Stomach (tissue), 9 donors: ENCODE measurements around the gene USP28. TPM values are rescaled to one million over a fixed set of nuclear protein-coding genes. Genes with fewer than 3 reads are reported as not detected.
A peak's percentile ranks its signal among the peaks of the same experiment; 100 is the strongest.

Experiments
- DNase-seq, 2 donors: peaks; one replicate each; pipeline versions ENCODE4 v3.0.0 to v3.0.0-alpha.2; 2013 to 2019
- H3K27ac ChIP-seq, 5 donors: fragments of 200-600 bp in 4 of 5; sonication (generic) in 4 of 5; one replicate each; pipeline ENCODE4 v1.5.1; 2013 to 2019; ENCODE audit warnings: mild to moderate bottlenecking in 1 of 5, moderate library complexity in 1 of 5
- H3K27me3 ChIP-seq, 3 donors: fragments of 200-600 bp; sonication (generic); one replicate each; pipeline ENCODE4 v1.5.1; 2017 to 2019; ENCODE audit warnings: mixed run types in 1 of 3
- H3K36me3 ChIP-seq, 4 donors: fragments of 200-600 bp; sonication (generic); 1 replicate in 3 of 4; 2 replicates in 1 of 4; pipeline ENCODE4 v1.5.1; 2016 to 2019
- H3K4me1 ChIP-seq, 4 donors: fragments of 200-600 bp; sonication (generic); one replicate each; pipeline ENCODE4 v1.5.1; 2016 to 2019
- H3K4me3 ChIP-seq, 4 donors: fragments of 200-600 bp; sonication (generic) in 3 of 4; one replicate each; pipeline ENCODE4 v1.5.1; 2016 to 2019; ENCODE audit warnings: mild to moderate bottlenecking in 1 of 4
- H3K9me3 ChIP-seq, 4 donors: fragments of 200-600 bp; sonication (generic); one replicate each; pipeline ENCODE4 v1.5.1; 2016 to 2019
- CTCF ChIP-seq, 7 experiments: fragments of 450-650 bp in 4 of 7; fragments of 200-600 bp in 3 of 7; sonication (generic) in 3 of 7; IDR thresholded peaks; one replicate each; pipeline ENCODE4 v1.5.1; 2016 to 2019; ENCODE audit warnings: antibody characterized with exemption in 7 of 7, control low read depth in 2 of 7, mild to moderate bottlenecking in 1 of 7
- EP300 ChIP-seq: sonication (generic); formaldehyde crosslinking; IDR thresholded peaks from one replicate; pipeline ENCODE4 v1.6.1; 2017; ENCODE audit warnings: antibody characterized with exemption
- POLR2A ChIP-seq, 4 donors: fragments of 450-650 bp; IDR thresholded peaks; one replicate each; pipeline ENCODE4 v1.6.1; 2016; ENCODE audit warnings: antibody characterized with exemption in 4 of 4, control low read depth in 2 of 4, mild to moderate bottlenecking in 1 of 4, moderate library complexity in 1 of 4
- POLR2AphosphoS5 ChIP-seq, 3 donors: sonication (generic); formaldehyde crosslinking; IDR thresholded peaks; one replicate each; pipeline ENCODE4 v1.6.1; 2016; ENCODE audit warnings: antibody characterized with exemption in 3 of 3
- WGBS, 5 donors: extraction: QIAGEN DNeasy Blood & Tissue Kit in 3 of 5; methylation state at CpG; one replicate each; pipeline versions ENCODE4 v1.1.5 to v1.1.7; 2013 to 2018; 5-methylcytosine and 5-hydroxymethylcytosine counted together
- intact Hi-C: fragments of 100-400 bp; cut with DNase I; formaldehyde crosslinking; loops from one replicate; pipeline ENCODE4 v1.15.1; 2023; ENCODE audit warnings: low total_unique reads
- polyA plus RNA-seq, 3 donors: library from polyadenylated mRNA; stranded (reverse); fragments of 200-250 nt; gene quantifications; one replicate each; pipeline ENCODE4 v1.2.3, GENCODE V29; 2013
- total RNA-seq, 5 donors: library from RNA; depleted of rRNA; stranded (reverse); fragments of >200 nt; gene quantifications; one replicate each; pipeline versions ENCODE4 v1.1.0 to v1.2.3, GENCODE V29; 2014 to 2016
- donor health status: healthy with polysubstance abuse.
- donor health status: Bipolar disorder and iron deficiency.
- donor health status: healthy.

Gene USP28
- total and polyA plus RNA-seq, 8 donors: 0.87 to 23.9 (median 8.0) TPM

GRCh38 chr11:113774174-113774503 is 101.2 kb downstream of the USP28 start:
- Histone ChIP-seq H3K4me3 (peak overlapping the region; percentile 70 to 95 (median 86)), H3K27ac (peak overlapping the region in 4 of 5 donors; percentile 81 to 90 (median 88)), H3K27me3 (no peaks in the 10 kb centered on the region), H3K36me3 (peaks cover 0 to 17% (median 14%) of the 10 kb centered on the region in 4 donors), H3K4me1 (peaks cover 11 to 43% (median 26%) of the 10 kb centered on the region in 4 donors), H3K9me3 (no peaks in the 10 kb centered on the region)
- TF ChIP-seq POLR2AphosphoS5 (IDR thresholded peaks at IDR 0.05) (no peak), POLR2A (IDR thresholded peaks at IDR 0.05) (no peak), CTCF (IDR thresholded peaks at IDR 0.05) (peak in 1 of 7 experiments; percentile 25)
- 0% methylated on average over 1 of the region's 1 CpG for WGBS, 5 donors
- intact Hi-C loops: no loop called here
- no peak for DNase-seq

- peak; percentile 99 for DNase-seq
- Histone ChIP-seq H3K9me3 (no peaks in the 10 kb centered on the region), H3K27me3 (no peaks in the 10 kb centered on the region), H3K36me3 (peaks cover 0 to 23% (median 18%) of the 10 kb centered on the region in 4 donors), H3K27ac (peak within 1 kb of the TSS; percentile 80 to 90 (median 88)), H3K4me1 (peaks cover 6 to 42% (median 22%) of the 10 kb centered on the region in 4 donors), H3K4me3 (peak within 1 kb of the TSS; percentile 70 to 95 (median 86))
- TF ChIP-seq POLR2A (IDR thresholded peaks at IDR 0.05): no peak
- peak in 5 of 7 experiments; percentile 51 to 85 (median 75) for TF ChIP-seq CTCF (IDR thresholded peaks at IDR 0.05)
- no peak for TF ChIP-seq EP300
- TF ChIP-seq POLR2AphosphoS5 (IDR thresholded peaks at IDR 0.05): peak; percentile 64 to 95 (median 68)
- intact Hi-C loops: no loop called here
- WGBS, 5 donors: 0 to 1% (median 0%) methylated on average over 30 to 46 of the region's 46 CpGs
These were observed 101.8 kb downstream of the USP28 start, which contains the start of gene ZW10 for GRCh38 chr11:113773416-113774173. Gene ZW10, minus strand, starts transcription at chr11:113773692. Its CDS starts 26 bp downstream, at chr11:113773666.

- Histone ChIP-seq H3K9me3 (no peaks in the 10 kb centered on the region), H3K27me3 (no peaks in the 10 kb centered on the region), H3K4me3 (peak overlapping the region; percentile 70 to 95 (median 86)), H3K4me1 (peaks cover under 1 to 37% (median 20%) of the 10 kb centered on the region in 4 donors), H3K27ac (peak overlapping the region; percentile 80 to 90 (median 88)), H3K36me3 (peaks cover 0 to 28% (median 23%) of the 10 kb centered on the region in 4 donors)
- intact Hi-C loops: no loop called here
- no peak for TF ChIP-seq POLR2AphosphoS5 (IDR thresholded peaks at IDR 0.05)
- TF ChIP-seq CTCF (IDR thresholded peaks at IDR 0.05): no peak
- no peak for TF ChIP-seq POLR2A (IDR thresholded peaks at IDR 0.05)
- no peak for TF ChIP-seq EP300
- 0 to 2% (median 0%) methylated on average over 10 of the region's 10 CpGs for WGBS, 5 donors
- DNase-seq: peak in 1 of 2 donors; percentile 29
These were observed 102.3 kb downstream of the USP28 start for GRCh38 chr11:113773092-113773415.

GRCh38 chr11:113771964-113772363 is 103.4 kb downstream of the USP28 start:
- intact Hi-C loops: no loop called here
- Histone ChIP-seq H3K36me3 (peaks cover 0 to 39% (median 34%) of the 10 kb centered on the region in 4 donors), H3K27me3 (no peaks in the 10 kb centered on the region), H3K9me3 (no peaks in the 10 kb centered on the region), H3K4me3 (peak overlapping the region in 2 of 4 donors; percentile 85 to 87), H3K4me1 (peaks cover 0 to 30% (median 19%) of the 10 kb centered on the region in 4 donors), H3K27ac (no peak overlapping the region)
- TF ChIP-seq POLR2AphosphoS5 (IDR thresholded peaks at IDR 0.05) (no peak), POLR2A (IDR thresholded peaks at IDR 0.05) (no peak), CTCF (IDR thresholded peaks at IDR 0.05) (no peak), EP300 (no peak)
- WGBS, 5 donors: 70 to 92% (median 86%) methylated on average over 3 of the region's 3 CpGs
- no peak for DNase-seq
